ENCODE data around the gene CYTH1.

DNA sequence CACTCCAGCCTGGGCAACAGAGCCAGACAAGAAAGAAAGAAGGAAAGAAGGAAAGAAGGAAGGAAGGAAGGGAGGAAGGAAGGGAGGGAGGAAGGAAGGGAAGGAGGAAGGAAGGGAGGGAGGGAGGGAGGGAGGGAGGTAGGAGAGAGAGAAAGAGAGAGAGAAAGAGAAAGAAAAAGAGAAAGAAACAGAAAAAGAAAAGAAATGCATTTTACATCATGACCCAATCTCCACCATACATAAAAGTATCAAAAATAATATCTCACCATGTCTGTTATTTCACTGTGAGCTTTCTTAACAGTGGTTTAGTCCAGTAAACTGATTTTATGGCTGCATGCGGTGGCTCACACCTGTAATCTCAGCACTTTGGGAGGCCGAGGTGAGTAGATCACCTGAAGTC lies 70.0 kb downstream of the CYTH1 start:
- TF ChIP-seq, protein P1, sequence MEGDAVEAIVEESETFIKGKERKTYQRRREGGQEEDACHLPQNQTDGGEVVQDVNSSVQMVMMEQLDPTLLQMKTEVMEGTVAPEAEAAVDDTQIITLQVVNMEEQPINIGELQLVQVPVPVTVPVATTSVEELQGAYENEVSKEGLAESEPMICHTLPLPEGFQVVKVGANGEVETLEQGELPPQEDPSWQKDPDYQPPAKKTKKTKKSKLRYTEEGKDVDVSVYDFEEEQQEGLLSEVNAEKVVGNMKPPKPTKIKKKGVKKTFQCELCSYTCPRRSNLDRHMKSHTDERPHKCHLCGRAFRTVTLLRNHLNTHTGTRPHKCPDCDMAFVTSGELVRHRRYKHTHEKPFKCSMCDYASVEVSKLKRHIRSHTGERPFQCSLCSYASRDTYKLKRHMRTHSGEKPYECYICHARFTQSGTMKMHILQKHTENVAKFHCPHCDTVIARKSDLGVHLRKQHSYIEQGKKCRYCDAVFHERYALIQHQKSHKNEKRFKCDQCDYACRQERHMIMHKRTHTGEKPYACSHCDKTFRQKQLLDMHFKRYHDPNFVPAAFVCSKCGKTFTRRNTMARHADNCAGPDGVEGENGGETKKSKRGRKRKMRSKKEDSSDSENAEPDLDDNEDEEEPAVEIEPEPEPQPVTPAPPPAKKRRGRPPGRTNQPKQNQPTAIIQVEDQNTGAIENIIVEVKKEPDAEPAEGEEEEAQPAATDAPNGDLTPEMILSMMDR (IDR thresholded peaks at IDR 0.05; ENCODE audit: low read length), result no peak
- TF ChIP-seq EZH2 (IDR thresholded peaks at IDR 0.05; ENCODE audit: borderline replicate concordance, low read length), result no peak
